Tibial artery (tissue), 4 donors: Measurements from ENCODE around the gene ZBTB7C.

Source experiments
- DNase-seq, 2 donors: peaks; one replicate each; pipeline ENCODE4 v3.0.0-alpha.2; 2019
- H3K27ac ChIP-seq, 2 donors: fragments of 200-600 bp; sonication (generic) in 1 of 2; 1 replicate in 1 of 2; 2 replicates in 1 of 2; pipeline ENCODE4 v1.5.1; 2018 to 2019; ENCODE audit warnings: mild to moderate bottlenecking in 1 of 2
- H3K27me3 ChIP-seq, 2 donors: fragments of 200-600 bp; sonication (generic) in 1 of 2; one replicate each; pipeline versions ENCODE4 v1.5.1 to v1.6.0; 2016 to 2019
- H3K36me3 ChIP-seq, 3 donors: fragments of 200-600 bp; sonication (generic) in 2 of 3; one replicate each; pipeline ENCODE4 v1.5.1; 2016 to 2019; ENCODE audit warnings: mild to moderate bottlenecking in 2 of 3
- H3K4me1 ChIP-seq, 4 donors: fragments of 200-600 bp; sonication (generic) in 2 of 4; 1 replicate in 3 of 4; 2 replicates in 1 of 4; pipeline ENCODE4 v1.5.1; 2016 to 2019
- H3K4me3 ChIP-seq, 2 donors: fragments of 200-600 bp; sonication (generic) in 1 of 2; 1 replicate in 1 of 2; 2 replicates in 1 of 2; pipeline ENCODE4 v1.5.1; 2018 to 2019; ENCODE audit warnings: mild to moderate bottlenecking in 2 of 2
- H3K9me3 ChIP-seq, 3 donors: fragments of 200-600 bp; sonication (generic) in 1 of 3; one replicate each; pipeline ENCODE4 v1.5.1; 2016 to 2019
- CTCF ChIP-seq, 2 experiments: fragments of 200-600 bp in 1 of 2; fragments of 450-650 bp in 1 of 2; IDR thresholded peaks; one replicate each; pipeline ENCODE4 v1.5.1; 2017 to 2019; ENCODE audit warnings: antibody characterized with exemption in 2 of 2, mild to moderate bottlenecking in 1 of 2, moderate library complexity in 1 of 2
- intact Hi-C: fragments of 100-400 bp; cut with DNase I; formaldehyde crosslinking; loops from one replicate; pipeline ENCODE4 v1.15.0; 2023; ENCODE audit warnings: low total_unique reads

The ZBTB7C gene

DNA sequence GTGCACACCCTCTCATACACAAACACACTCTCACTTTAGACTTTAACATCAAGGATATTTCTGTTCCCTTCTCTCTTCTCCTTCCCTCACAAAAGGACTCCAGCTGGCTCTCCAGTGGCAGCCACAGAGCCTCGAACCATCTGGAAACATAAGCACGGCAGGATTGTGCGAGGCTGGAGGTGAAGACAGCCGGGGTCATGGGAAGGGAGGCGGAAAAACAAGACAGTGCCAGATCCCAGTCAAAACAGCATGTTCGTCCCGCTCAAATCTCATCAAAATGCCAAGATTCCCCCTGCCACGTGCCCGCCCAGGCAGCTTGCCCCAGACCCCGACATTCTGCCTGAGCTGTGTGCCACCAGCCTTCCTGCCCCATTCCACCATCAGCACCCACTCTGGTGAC is 180.3 kb downstream of the ZBTB7C start:
- Histone ChIP-seq H3K4me3 (no peak overlapping the region), H3K27ac (peak overlapping the region; percentile 32 to 43), H3K9me3 (no peaks in the 10 kb centered on the region), H3K27me3 (no peaks in the 10 kb centered on the region), H3K4me1 (peaks cover 0 to 35% (median 18%) of the 10 kb centered on the region in 4 donors), H3K36me3 (no peaks in the 10 kb centered on the region)
- intact Hi-C loops: no loop called here
- TF ChIP-seq CTCF (IDR thresholded peaks at IDR 0.05): no peak
- no peak for DNase-seq

- Histone ChIP-seq H3K27me3 (no peaks in the 10 kb centered on the region), H3K4me3 (no peak overlapping the region), H3K36me3 (no peaks in the 10 kb centered on the region), H3K4me1 (peaks cover 0 to 35% (median 18%) of the 10 kb centered on the region in 4 donors), H3K27ac (peak overlapping the region; percentile 32 to 43), H3K9me3 (no peaks in the 10 kb centered on the region)
- DNase-seq: peak; percentile 86 to 89
- TF ChIP-seq CTCF (IDR thresholded peaks at IDR 0.05): no peak
- intact Hi-C loops: no loop called here
Observed at GRCh38 chr18:48228301-48228715, 180.9 kb downstream of the ZBTB7C start.

DNA sequence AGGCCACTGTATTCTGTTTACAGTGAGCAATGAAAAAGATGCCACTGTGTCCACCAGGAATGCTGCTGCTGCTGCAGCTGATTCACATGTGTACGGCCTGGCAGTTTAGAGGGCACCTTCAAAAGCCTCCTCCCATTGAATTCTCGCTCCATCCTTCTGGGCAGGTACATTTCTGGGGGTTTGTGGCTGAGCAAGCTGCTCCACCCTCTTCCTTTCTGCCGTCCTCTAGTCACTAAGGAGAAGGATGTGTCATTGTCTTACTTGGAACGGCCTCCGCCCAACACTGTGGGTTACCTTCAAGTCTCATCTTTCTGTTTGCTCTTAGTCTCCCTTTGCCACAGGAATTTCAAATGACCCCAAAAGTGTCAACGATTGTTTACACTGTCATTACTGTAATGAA is 182.0 kb downstream of the ZBTB7C start:
- TF ChIP-seq CTCF (IDR thresholded peaks at IDR 0.05): no peak
- H3K9me3 ChIP-seq: no peaks in the 10 kb centered on the region
- intact Hi-C loops: no loop called here
- DNase-seq: no peak
- H3K4me1 ChIP-seq: peaks cover 0 to 43% (median 18%) of the 10 kb centered on the region in 4 donors
- no peak overlapping the region for H3K27ac ChIP-seq
- no peaks in the 10 kb centered on the region for H3K36me3 ChIP-seq
- H3K27me3 ChIP-seq: no peaks in the 10 kb centered on the region
- no peak overlapping the region for H3K4me3 ChIP-seq

GRCh38 chr18:48226401-48226800 is 182.8 kb downstream of the ZBTB7C start:
- peaks cover 0 to 44% (median 18%) of the 10 kb centered on the region in 4 donors for H3K4me1 ChIP-seq
- no peaks in the 10 kb centered on the region for H3K36me3 ChIP-seq
- TF ChIP-seq CTCF (IDR thresholded peaks at IDR 0.05): no peak
- intact Hi-C loops: no loop called here
- no peak overlapping the region for H3K4me3 ChIP-seq
- H3K9me3 ChIP-seq: no peaks in the 10 kb centered on the region
- no peaks in the 10 kb centered on the region for H3K27me3 ChIP-seq
- DNase-seq: no peak
- no peak overlapping the region for H3K27ac ChIP-seq

DNA sequence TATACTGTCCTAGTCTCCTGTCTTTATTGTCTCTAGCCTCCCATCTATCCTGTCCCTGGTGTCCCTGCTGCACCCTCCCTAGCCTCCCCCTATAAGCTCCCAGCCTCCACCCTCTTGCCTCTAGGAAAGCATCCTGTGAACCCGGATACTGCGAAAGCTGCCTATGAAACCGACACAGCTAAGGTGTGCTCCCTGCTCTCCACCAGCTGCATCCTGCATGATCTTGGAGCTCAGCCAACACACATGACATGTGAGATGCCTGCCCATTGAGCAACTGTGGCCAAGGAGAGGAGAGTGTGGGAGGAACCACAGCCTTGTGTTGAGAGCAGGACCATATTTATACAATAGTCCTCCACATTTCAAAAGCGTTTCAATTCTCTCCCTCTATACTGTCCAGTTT is 187.1 kb downstream of the ZBTB7C start:
- Histone ChIP-seq H3K9me3 (no peaks in the 10 kb centered on the region), H3K27ac (no peak overlapping the region), H3K4me3 (no peak overlapping the region), H3K27me3 (no peaks in the 10 kb centered on the region), H3K4me1 (peaks cover 0 to 12% (median 0%) of the 10 kb centered on the region in 4 donors), H3K36me3 (no peaks in the 10 kb centered on the region)
- intact Hi-C loops: no loop called here
- no peak for TF ChIP-seq CTCF (IDR thresholded peaks at IDR 0.05)
- no peak for DNase-seq
